Measurements from ENCODE around the gene CDC42EP1.
A peak's percentile ranks its signal among the peaks of the same experiment; 100 is the strongest.
"Not testable (repeated sequence)": the region's sequence is repeated elsewhere in the genome, so short reads cannot be mapped to it uniquely, and the experiment has no call there.

The CDC42EP1 gene

GRCh38 chr22:37535159-37535558 is 25.1 kb upstream of the CDC42EP1 start:
- no peak for DNase-seq

GRCh38 chr22:37538590-37539357 is 21.5 kb upstream of the CDC42EP1 start:
- DNase-seq, result peak; percentile 93

- not testable (repeated sequence) for DNase-seq
Observed at GRCh38 chr22:37539790-37540189, 20.5 kb upstream of the CDC42EP1 start.

GRCh38 chr22:37542416-37542815 is 17.9 kb upstream of the CDC42EP1 start:
- DNase-seq, result not testable (repeated sequence)

- no peak for DNase-seq
Observed at GRCh38 chr22:37542959-37543358, 17.3 kb upstream of the CDC42EP1 start.

GRCh38 chr22:37544955-37545702 is 15.2 kb upstream of the CDC42EP1 start:
- peak; percentile 80 for DNase-seq

GRCh38 chr22:37545703-37546436 is 14.4 kb upstream of the CDC42EP1 start:
- peak; percentile 99 for DNase-seq

GRCh38 chr22:37546437-37547250 is 13.6 kb upstream of the CDC42EP1 start:
- peak; percentile 80 for DNase-seq

GRCh38 chr22:37547251-37547741 is 13.0 kb upstream of the CDC42EP1 start:
- no peak for DNase-seq

- peak; percentile 69 for DNase-seq
Observed at GRCh38 chr22:37549704-37550059, 10.6 kb upstream of the CDC42EP1 start.

- not testable (repeated sequence) for DNase-seq
Observed at GRCh38 chr22:37550921-37551320, 9.4 kb upstream of the CDC42EP1 start.

- DNase-seq, result no peak
Observed at GRCh38 chr22:37551981-37552380, 8.3 kb upstream of the CDC42EP1 start.

- DNase-seq, result peak; percentile 66
Observed at GRCh38 chr22:37552524-37553163, 7.6 kb upstream of the CDC42EP1 start.

GRCh38 chr22:37553725-37554124 is 6.6 kb upstream of the CDC42EP1 start:
- no peak for DNase-seq

- DNase-seq, result no peak
Observed at GRCh38 chr22:37555029-37555428, 5.3 kb upstream of the CDC42EP1 start.

- no peak for DNase-seq
Observed at GRCh38 chr22:37556710-37557109, 3.6 kb upstream of the CDC42EP1 start.

GRCh38 chr22:37557321-37558001 is 2.8 kb upstream of the CDC42EP1 start:
- no peak for DNase-seq

- DNase-seq, result no peak
Observed at GRCh38 chr22:37558815-37559214, 1.5 kb upstream of the CDC42EP1 start.

GRCh38 chr22:37559521-37559900 is 769 bp upstream of the CDC42EP1 start:
- DNase-seq, result no peak

- peak; percentile 78 for DNase-seq
Observed at GRCh38 chr22:37560608-37561211, 430 bp downstream of the CDC42EP1 start.

All from EL (cell line).